ENCODE measurements around the gene CBLB.

GRCh38 chr3:105888621-105889579 is 20.1 kb upstream of the CBLB start:
- TF ChIP-seq CTCF (IDR thresholded peaks at IDR 0.05; ENCODE audit: low read depth, low read length): no peak
- TF ChIP-seq EZH2phosphoT487 (IDR thresholded peaks at IDR 0.05; ENCODE audit: low read depth): no peak

Data from OCI-LY3 (cell line).